OCI-LY3 (cell line): ENCODE results near the gene PDE10A.
"Not testable (repeated sequence)": the region's sequence is repeated elsewhere in the genome, so short reads cannot be mapped to it uniquely, and the experiment has no call there.

Experiments
- CTCF ChIP-seq: fragments of 200-600, 300-600 bp; sonication (generic); IDR thresholded peaks from 2 replicates; pipeline ENCODE4 v1.5.1; 2014; ENCODE audit warnings: antibody characterized with exemption, low read length, low read depth
- EZH2phosphoT487 ChIP-seq: fragments of 200-600 bp; shearing (Covaris generic); IDR thresholded peaks from 2 replicates; pipeline ENCODE4 v1.6.1; 2018; ENCODE audit warnings: antibody characterized with exemption, mixed run types, low read depth

- TF ChIP-seq CTCF, EZH2phosphoT487: not testable (repeated sequence)
Measured at GRCh38 chr6:165554644-165555043, 108.4 kb downstream of the PDE10A start.
